WTC11 (cell line): ENCODE data around the gene NUDT17. TPM values are rescaled to one million over a fixed set of nuclear protein-coding genes. Genes with fewer than 3 reads are reported as not detected.

Experiments
- ATAC-seq: fragments of 200-7000 bp; cut with Tn5 transposase; 2 replicates; pipeline ENCODE4 v1.10.0; 2021; ENCODE audit warnings: mild to moderate bottlenecking, moderate library complexity
- CTCF ChIA-PET: fragments of 300-600 bp; sonication (Branson Sonifier 250); formaldehyde crosslinking; loops from one replicate; lab custom pipeline; 2021; ENCODE audit warnings: antibody characterized with exemption; lab: Charles Lee
- POLR2A ChIA-PET: fragments of 350-600 bp; sonication (Branson Sonifier 250); formaldehyde crosslinking; loops from one replicate; lab custom pipeline; 2021; ENCODE audit warnings: antibody characterized with exemption; lab: Charles Lee
- DNase-seq: peaks from one replicate; pipeline ENCODE4 v3.0.0; 2021; ENCODE audit warnings: low spot score
- H3K27ac Mint-ChIP-seq: 2 replicates; pipeline ENCODE4 v1.8.0; 2021; ENCODE audit warnings: mixed read lengths
- H3K27me3 Mint-ChIP-seq: 2 replicates; pipeline ENCODE4 v1.8.0; 2021; ENCODE audit warnings: low read depth, mild to moderate bottlenecking, moderate library complexity, mixed read lengths
- H3K36me3 Mint-ChIP-seq: 2 replicates; pipeline ENCODE4 v1.8.0; 2021; ENCODE audit warnings: mixed read lengths
- H3K4me1 Mint-ChIP-seq: 2 replicates; pipeline ENCODE4 v1.8.0; 2022; ENCODE audit warnings: mixed read lengths
- H3K4me3 Mint-ChIP-seq: 2 replicates; pipeline ENCODE4 v1.8.0; 2021; ENCODE audit warnings: mild to moderate bottlenecking, moderate library complexity, mixed read lengths
- H3K9me3 Mint-ChIP-seq: 2 replicates; pipeline ENCODE4 v1.8.0; 2021; ENCODE audit warnings: mixed read lengths
- CBFB ChIP-seq: sonication (generic); formaldehyde crosslinking; IDR thresholded peaks from 2 replicates; pipeline ENCODE4 v1.8.1; 2022; ENCODE audit warnings: mild to moderate bottlenecking, low read depth, missing genetic modification reagents
- FOXP1 ChIP-seq: sonication (generic); formaldehyde crosslinking; IDR thresholded peaks from 2 replicates; pipeline ENCODE4 v1.8.0; 2022; ENCODE audit warnings: missing genetic modification reagents, mild to moderate bottlenecking, moderate library complexity, borderline replicate concordance
- GRHL2 ChIP-seq: fragments of 250-450 bp; sonication (Bioruptor Pico); IDR thresholded peaks from 2 replicates; pipeline ENCODE4 v1.8.0; 2022; ENCODE audit warnings: mild to moderate bottlenecking, moderate library complexity; ENCODE audit not compliant: insufficient replicate concordance, severe bottlenecking
- HMGA2 ChIP-seq: fragments of 250-450 bp; sonication (Bioruptor Pico); IDR thresholded peaks from 2 replicates; pipeline ENCODE4 v1.4.0; 2021; ENCODE audit warnings: mild to moderate bottlenecking, moderate library complexity
- RORB ChIP-seq: fragments of 250-450 bp; sonication (Bioruptor Pico); IDR thresholded peaks from 2 replicates; pipeline ENCODE4 v1.9.0; 2021; ENCODE audit warnings: mild to moderate bottlenecking
- SMAD4 ChIP-seq: sonication (generic); formaldehyde crosslinking; IDR thresholded peaks from 2 replicates; pipeline ENCODE4 v1.8.0; 2022; ENCODE audit warnings: mild to moderate bottlenecking, missing genetic modification reagents
- SP1 ChIP-seq: sonication (generic); formaldehyde crosslinking; conservative IDR thresholded peaks from 2 replicates; pipeline ENCODE4 v1.8.1; 2022; ENCODE audit warnings: missing genetic modification reagents
- ZNF121 ChIP-seq: sonication (generic); formaldehyde crosslinking; IDR thresholded peaks from 2 replicates; pipeline ENCODE4 v1.8.0; 2023; ENCODE audit warnings: missing genetic modification reagents
- total RNA-seq: library from RNA; stranded (reverse); gene quantifications from 3 replicates; pipeline ENCODE4 v1.2.3, GENCODE V29; 2021
- TF ChIP-seq, protein P1 (sequence below): fragments of 250-450 bp; sonication (Bioruptor Pico); IDR thresholded peaks from 2 replicates; pipeline ENCODE4 v1.9.0; 2021; ENCODE audit warnings: mild to moderate bottlenecking
- TF ChIP-seq, protein P2 (sequence below): sonication (generic); formaldehyde crosslinking; IDR thresholded peaks from 2 replicates; pipeline ENCODE4 v1.8.0; 2022; ENCODE audit warnings: mild to moderate bottlenecking, missing genetic modification reagents
- TF ChIP-seq, protein P3 (sequence below): fragments of 250-450 bp; sonication (Bioruptor Pico); IDR thresholded peaks from 2 replicates; pipeline ENCODE4 v1.8.0; 2021; ENCODE audit warnings: mild to moderate bottlenecking
- TF ChIP-seq, protein P4 (sequence below): sonication (generic); formaldehyde crosslinking; IDR thresholded peaks from 2 replicates; pipeline ENCODE4 v1.8.0; 2023; ENCODE audit warnings: missing genetic modification reagents, mild to moderate bottlenecking, borderline replicate concordance
- TF ChIP-seq, protein P5 (sequence below): sonication (generic); formaldehyde crosslinking; IDR thresholded peaks from 2 replicates; pipeline ENCODE4 v1.8.0; 2023; ENCODE audit warnings: missing genetic modification reagents
- TF ChIP-seq, protein P6 (sequence below): fragments of 200-600 bp; IDR thresholded peaks from 2 replicates; pipeline ENCODE4 v1.8.0; 2022; ENCODE audit warnings: antibody characterized with exemption

Gene NUDT17
- total RNA-seq, 1 experiment from 2014 or later, result 2.7 TPM

DNA sequence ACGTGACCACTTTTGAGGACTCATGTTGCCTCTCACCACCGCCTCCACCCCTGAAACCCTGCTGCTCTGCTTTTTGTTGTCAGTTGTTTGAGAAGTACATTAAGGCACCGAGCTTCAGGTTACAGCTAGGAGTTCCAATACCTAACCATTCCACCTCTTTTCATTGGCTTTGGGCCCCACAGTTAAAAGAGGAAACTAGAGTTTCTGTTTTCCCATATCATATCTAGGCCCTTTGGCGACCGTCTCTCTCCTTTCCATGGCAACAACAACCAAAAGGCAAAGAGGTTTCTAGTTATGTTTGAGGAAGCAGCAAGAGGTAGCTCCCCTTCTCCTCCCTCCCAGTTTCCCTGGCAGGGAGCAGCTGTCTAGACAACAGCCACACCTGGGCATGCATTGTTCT is 34.3 kb downstream of the NUDT17 start:
- Mint-ChIP-seq H3K4me1 (peaks cover 21% of the 10 kb centered on the region), H3K4me3 (no peak overlapping the region), H3K27me3 (peaks cover 36% of the 10 kb centered on the region), H3K27ac (peak overlapping the region; percentile 76), H3K36me3 (no peaks in the 10 kb centered on the region), H3K9me3 (no peaks in the 10 kb centered on the region)
- TF ChIP-seq, protein P1, sequence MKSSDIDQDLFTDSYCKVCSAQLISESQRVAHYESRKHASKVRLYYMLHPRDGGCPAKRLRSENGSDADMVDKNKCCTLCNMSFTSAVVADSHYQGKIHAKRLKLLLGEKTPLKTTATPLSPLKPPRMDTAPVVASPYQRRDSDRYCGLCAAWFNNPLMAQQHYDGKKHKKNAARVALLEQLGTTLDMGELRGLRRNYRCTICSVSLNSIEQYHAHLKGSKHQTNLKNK, result no peak
- TF ChIP-seq GRHL2 (CRISPR knock-in tag), result no peak
- TF ChIP-seq, protein P2, sequence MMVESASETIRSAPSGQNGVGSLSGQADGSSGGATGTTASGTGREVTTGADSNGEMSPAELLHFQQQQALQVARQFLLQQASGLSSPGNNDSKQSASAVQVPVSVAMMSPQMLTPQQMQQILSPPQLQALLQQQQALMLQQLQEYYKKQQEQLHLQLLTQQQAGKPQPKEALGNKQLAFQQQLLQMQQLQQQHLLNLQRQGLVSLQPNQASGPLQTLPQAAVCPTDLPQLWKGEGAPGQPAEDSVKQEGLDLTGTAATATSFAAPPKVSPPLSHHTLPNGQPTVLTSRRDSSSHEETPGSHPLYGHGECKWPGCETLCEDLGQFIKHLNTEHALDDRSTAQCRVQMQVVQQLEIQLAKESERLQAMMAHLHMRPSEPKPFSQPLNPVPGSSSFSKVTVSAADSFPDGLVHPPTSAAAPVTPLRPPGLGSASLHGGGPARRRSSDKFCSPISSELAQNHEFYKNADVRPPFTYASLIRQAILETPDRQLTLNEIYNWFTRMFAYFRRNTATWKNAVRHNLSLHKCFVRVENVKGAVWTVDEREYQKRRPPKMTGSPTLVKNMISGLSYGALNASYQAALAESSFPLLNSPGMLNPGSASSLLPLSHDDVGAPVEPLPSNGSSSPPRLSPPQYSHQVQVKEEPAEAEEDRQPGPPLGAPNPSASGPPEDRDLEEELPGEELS (CRISPR knock-in tag), result no peak
- CTCF ChIA-PET, result interaction anchor here (0.6 to 4.5 kb wide), 13 partner anchors 12 to 153 kb away, joined by 3 to 45 read pairs (median 4); partner anchors contain the start of genes ITGA10, NUDT17, PIAS3 and RBM8A
- DNase-seq (no peak), ATAC-seq (peak; percentile 73)
- POLR2A ChIA-PET, result interaction anchor here (1.3 kb wide), 1 partner anchor 20 kb away, joined by 4 read pairs; no protein-coding TSS in a partner anchor

DNA sequence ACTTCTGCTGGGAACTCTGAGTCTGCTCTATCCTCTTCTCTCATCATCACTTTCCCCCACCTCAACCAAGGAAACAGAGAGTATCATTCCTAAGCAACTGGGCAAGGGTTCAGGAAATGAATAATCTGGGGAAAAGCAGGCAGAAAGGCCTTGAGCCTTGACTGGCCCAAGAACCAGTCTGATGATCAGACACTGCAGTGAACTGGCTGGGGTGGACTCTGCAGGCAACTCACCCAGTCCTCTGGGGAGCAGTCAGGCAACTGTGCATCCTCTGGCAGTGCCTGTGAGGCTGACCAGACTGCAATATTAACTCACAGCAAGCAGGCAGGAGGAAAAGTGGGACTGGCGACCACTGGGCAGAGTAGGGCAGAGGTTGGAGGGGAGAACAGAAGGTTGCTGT is 39.2 kb downstream of the NUDT17 start:
- ChIA-PET CTCF (interaction anchor here (1.5 to 3.3 kb wide), 3 partner anchors 12 to 39 kb away, joined by 11 to 40 read pairs (median 39); partner anchors contain the start of genes NUDT17 and PIAS3), POLR2A (no interaction called here)
- no peak for ATAC-seq
- no peak overlapping the region for H3K27ac Mint-ChIP-seq
- H3K36me3 Mint-ChIP-seq, result no peaks in the 10 kb centered on the region
- H3K27me3 Mint-ChIP-seq, result peaks cover 35% of the 10 kb centered on the region
- no peak for DNase-seq
- no peaks in the 10 kb centered on the region for H3K9me3 Mint-ChIP-seq
- H3K4me3 Mint-ChIP-seq, result peak overlapping the region; percentile 79
- peaks cover 24% of the 10 kb centered on the region for H3K4me1 Mint-ChIP-seq
- TF ChIP-seq, protein P3, sequence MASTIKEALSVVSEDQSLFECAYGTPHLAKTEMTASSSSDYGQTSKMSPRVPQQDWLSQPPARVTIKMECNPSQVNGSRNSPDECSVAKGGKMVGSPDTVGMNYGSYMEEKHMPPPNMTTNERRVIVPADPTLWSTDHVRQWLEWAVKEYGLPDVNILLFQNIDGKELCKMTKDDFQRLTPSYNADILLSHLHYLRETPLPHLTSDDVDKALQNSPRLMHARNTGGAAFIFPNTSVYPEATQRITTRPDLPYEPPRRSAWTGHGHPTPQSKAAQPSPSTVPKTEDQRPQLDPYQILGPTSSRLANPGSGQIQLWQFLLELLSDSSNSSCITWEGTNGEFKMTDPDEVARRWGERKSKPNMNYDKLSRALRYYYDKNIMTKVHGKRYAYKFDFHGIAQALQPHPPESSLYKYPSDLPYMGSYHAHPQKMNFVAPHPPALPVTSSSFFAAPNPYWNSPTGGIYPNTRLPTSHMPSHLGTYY (CRISPR knock-in tag), result no peak
- TF ChIP-seq SMAD4 (CRISPR knock-in tag) (no peak), FOXP1 (CRISPR knock-in tag) (no peak)
- TF ChIP-seq, protein P4, sequence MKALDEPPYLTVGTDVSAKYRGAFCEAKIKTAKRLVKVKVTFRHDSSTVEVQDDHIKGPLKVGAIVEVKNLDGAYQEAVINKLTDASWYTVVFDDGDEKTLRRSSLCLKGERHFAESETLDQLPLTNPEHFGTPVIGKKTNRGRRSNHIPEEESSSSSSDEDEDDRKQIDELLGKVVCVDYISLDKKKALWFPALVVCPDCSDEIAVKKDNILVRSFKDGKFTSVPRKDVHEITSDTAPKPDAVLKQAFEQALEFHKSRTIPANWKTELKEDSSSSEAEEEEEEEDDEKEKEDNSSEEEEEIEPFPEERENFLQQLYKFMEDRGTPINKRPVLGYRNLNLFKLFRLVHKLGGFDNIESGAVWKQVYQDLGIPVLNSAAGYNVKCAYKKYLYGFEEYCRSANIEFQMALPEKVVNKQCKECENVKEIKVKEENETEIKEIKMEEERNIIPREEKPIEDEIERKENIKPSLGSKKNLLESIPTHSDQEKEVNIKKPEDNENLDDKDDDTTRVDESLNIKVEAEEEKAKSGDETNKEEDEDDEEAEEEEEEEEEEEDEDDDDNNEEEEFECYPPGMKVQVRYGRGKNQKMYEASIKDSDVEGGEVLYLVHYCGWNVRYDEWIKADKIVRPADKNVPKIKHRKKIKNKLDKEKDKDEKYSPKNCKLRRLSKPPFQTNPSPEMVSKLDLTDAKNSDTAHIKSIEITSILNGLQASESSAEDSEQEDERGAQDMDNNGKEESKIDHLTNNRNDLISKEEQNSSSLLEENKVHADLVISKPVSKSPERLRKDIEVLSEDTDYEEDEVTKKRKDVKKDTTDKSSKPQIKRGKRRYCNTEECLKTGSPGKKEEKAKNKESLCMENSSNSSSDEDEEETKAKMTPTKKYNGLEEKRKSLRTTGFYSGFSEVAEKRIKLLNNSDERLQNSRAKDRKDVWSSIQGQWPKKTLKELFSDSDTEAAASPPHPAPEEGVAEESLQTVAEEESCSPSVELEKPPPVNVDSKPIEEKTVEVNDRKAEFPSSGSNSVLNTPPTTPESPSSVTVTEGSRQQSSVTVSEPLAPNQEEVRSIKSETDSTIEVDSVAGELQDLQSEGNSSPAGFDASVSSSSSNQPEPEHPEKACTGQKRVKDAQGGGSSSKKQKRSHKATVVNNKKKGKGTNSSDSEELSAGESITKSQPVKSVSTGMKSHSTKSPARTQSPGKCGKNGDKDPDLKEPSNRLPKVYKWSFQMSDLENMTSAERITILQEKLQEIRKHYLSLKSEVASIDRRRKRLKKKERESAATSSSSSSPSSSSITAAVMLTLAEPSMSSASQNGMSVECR (CRISPR knock-in tag), result no peak

DNA sequence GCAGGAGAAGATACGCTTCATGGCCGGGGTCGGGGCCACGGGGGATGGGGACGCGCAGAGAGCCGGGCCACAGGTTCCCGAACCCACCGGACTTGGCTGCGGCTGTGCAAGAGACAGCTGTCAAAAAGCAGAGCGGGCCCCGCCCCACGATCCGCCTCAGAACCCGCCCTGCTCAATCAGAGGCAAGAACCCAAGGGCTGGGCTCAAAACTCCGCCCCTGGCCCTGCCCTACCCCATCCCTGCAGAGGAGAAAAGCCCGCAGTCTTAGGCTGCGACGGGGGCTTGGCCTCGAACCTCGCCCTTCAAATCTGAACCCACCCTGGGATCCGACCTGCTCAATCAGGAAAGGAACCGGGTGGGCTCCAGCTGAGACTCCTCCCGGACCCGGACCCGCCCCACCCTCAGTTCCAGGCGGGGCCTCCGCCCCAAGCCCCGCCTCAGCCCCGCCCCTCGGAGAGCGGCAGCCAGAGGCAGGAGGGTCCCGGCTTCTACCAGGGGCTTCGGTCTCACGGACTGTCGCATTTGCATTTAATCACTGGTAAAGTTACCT is 40.4 kb downstream of the NUDT17 start, which contains the start of gene ANKRD35:
TSS of gene ANKRD35 (minus strand) at position 129 of the 550 bp plus-strand sequence. CDS start at position 21, 108 bp downstream.
- Mint-ChIP-seq H3K27ac (no peak within 1 kb of the TSS), H3K27me3 (peaks cover 35% of the 10 kb centered on the region), H3K4me3 (peak within 1 kb of the TSS; percentile 79), H3K36me3 (no peaks in the 10 kb centered on the region), H3K4me1 (peaks cover 15% of the 10 kb centered on the region), H3K9me3 (no peaks in the 10 kb centered on the region)
- ChIA-PET POLR2A (interaction anchor here (2.0 kb wide), 1 partner anchor 26 kb away, joined by 10 read pairs; the partner anchor contains the start of gene PIAS3), CTCF (interaction anchor here (1.1 to 3.3 kb wide), 11 partner anchors 14 to 122 kb away, joined by 3 to 40 read pairs (median 7); partner anchors contain the start of genes ANKRD34A, ITGA10, NUDT17 and PIAS3)
- DNase-seq (peak; percentile 93), ATAC-seq (peak; percentile 97)
- TF ChIP-seq ZNF121 (CRISPR knock-in tag) (no peak), CBFB (CRISPR knock-in tag) (no peak), SP1 (CRISPR knock-in tag) (peak; percentile 46; the same call in 1 of the 2 replicates), GRHL2 (CRISPR knock-in tag) (no peak), RORB (CRISPR knock-in tag) (no peak), HMGA2 (CRISPR knock-in tag) (no peak)
- TF ChIP-seq, protein P5, sequence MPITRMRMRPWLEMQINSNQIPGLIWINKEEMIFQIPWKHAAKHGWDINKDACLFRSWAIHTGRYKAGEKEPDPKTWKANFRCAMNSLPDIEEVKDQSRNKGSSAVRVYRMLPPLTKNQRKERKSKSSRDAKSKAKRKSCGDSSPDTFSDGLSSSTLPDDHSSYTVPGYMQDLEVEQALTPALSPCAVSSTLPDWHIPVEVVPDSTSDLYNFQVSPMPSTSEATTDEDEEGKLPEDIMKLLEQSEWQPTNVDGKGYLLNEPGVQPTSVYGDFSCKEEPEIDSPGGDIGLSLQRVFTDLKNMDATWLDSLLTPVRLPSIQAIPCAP (CRISPR knock-in tag), result no peak
- TF ChIP-seq, protein P2 (CRISPR knock-in tag), result no peak
- TF ChIP-seq, protein P6, sequence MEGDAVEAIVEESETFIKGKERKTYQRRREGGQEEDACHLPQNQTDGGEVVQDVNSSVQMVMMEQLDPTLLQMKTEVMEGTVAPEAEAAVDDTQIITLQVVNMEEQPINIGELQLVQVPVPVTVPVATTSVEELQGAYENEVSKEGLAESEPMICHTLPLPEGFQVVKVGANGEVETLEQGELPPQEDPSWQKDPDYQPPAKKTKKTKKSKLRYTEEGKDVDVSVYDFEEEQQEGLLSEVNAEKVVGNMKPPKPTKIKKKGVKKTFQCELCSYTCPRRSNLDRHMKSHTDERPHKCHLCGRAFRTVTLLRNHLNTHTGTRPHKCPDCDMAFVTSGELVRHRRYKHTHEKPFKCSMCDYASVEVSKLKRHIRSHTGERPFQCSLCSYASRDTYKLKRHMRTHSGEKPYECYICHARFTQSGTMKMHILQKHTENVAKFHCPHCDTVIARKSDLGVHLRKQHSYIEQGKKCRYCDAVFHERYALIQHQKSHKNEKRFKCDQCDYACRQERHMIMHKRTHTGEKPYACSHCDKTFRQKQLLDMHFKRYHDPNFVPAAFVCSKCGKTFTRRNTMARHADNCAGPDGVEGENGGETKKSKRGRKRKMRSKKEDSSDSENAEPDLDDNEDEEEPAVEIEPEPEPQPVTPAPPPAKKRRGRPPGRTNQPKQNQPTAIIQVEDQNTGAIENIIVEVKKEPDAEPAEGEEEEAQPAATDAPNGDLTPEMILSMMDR, result no peak
